Thyroid gland (tissue), 4 donors: ENCODE measurements around the gene CLIP4.

ENCODE experiments used
- POLR2A ChIP-seq, 2 donors: fragments of 450-650 bp; IDR thresholded peaks; one replicate each; pipeline ENCODE4 v1.6.1; 2017; ENCODE audit warnings: antibody characterized with exemption in 2 of 2, mild to moderate bottlenecking in 2 of 2, moderate library complexity in 1 of 2
- TF ChIP-seq, protein P1 (sequence below), 6 experiments: fragments of 200-600 bp in 3 of 6; fragments of 450-650 bp in 3 of 6; sonication (generic) in 3 of 6; IDR thresholded peaks; one replicate each; pipeline ENCODE4 v1.5.1; 2016 to 2019; ENCODE audit warnings: antibody characterized with exemption in 6 of 6, mild to moderate bottlenecking in 2 of 6, inconsistent platforms in 1 of 6, moderate library complexity in 1 of 6

DNA sequence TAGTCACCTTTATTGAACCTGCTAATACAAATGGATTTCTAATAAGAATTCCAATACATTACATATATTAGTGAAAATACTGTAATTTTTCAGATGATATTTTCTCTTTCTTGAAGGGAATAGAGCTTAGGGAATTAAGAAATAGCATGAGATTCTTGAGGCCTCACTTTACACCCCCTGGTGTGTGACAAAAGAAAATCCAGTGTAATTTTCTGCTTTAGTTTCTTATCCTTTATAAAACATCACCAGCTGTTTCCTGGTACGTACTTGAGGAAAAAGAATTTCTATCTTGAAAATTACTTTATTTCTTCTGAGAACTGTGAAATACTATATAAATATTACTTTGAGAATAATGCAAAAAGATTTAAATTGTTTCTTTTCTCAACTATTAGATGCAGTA is 71.6 kb downstream of the CLIP4 start:
- TF ChIP-seq, protein P1, sequence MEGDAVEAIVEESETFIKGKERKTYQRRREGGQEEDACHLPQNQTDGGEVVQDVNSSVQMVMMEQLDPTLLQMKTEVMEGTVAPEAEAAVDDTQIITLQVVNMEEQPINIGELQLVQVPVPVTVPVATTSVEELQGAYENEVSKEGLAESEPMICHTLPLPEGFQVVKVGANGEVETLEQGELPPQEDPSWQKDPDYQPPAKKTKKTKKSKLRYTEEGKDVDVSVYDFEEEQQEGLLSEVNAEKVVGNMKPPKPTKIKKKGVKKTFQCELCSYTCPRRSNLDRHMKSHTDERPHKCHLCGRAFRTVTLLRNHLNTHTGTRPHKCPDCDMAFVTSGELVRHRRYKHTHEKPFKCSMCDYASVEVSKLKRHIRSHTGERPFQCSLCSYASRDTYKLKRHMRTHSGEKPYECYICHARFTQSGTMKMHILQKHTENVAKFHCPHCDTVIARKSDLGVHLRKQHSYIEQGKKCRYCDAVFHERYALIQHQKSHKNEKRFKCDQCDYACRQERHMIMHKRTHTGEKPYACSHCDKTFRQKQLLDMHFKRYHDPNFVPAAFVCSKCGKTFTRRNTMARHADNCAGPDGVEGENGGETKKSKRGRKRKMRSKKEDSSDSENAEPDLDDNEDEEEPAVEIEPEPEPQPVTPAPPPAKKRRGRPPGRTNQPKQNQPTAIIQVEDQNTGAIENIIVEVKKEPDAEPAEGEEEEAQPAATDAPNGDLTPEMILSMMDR (IDR thresholded peaks at IDR 0.05) = no peak
- TF ChIP-seq POLR2A (IDR thresholded peaks at IDR 0.05) = no peak
